HG03066 (cell line): ENCODE data around the gene AP5Z1.

ENCODE experiments used
- ATAC-seq: cut with Tn5 transposase; IDR thresholded peaks from one replicate; pipeline ENCODE4 v1.9.1; 2021; ENCODE audit warnings: low read depth; ENCODE audit not compliant: unreplicated experiment

AP5Z1 gene

GRCh38 chr7:4775250-4775847 lies at the start of gene AP5Z1:
Gene AP5Z1, plus strand, starts transcription at chr7:4775623. Its CDS starts 93 bp downstream, at chr7:4775716.
- peak; percentile 83 for ATAC-seq

GRCh38 chr7:4725850-4726450 lies 49.5 kb upstream of the AP5Z1 start:
- no peak for ATAC-seq

GRCh38 chr7:4726566-4726965 lies 48.9 kb upstream of the AP5Z1 start:
- no peak for ATAC-seq

GRCh38 chr7:4727914-4728705 lies 47.3 kb upstream of the AP5Z1 start:
- ATAC-seq = no peak

- ATAC-seq = no peak
Observed at GRCh38 chr7:4729266-4729665, 46.2 kb upstream of the AP5Z1 start.

GRCh38 chr7:4730276-4730675 lies 45.1 kb upstream of the AP5Z1 start:
- ATAC-seq = no peak

GRCh38 chr7:4730971-4731370 lies 44.5 kb upstream of the AP5Z1 start:
- no peak for ATAC-seq

- no peak for ATAC-seq
Observed at GRCh38 chr7:4731803-4732202, 43.6 kb upstream of the AP5Z1 start.

GRCh38 chr7:4733936-4734528 lies 41.4 kb upstream of the AP5Z1 start:
- no peak for ATAC-seq

GRCh38 chr7:4734587-4735345 lies 40.7 kb upstream of the AP5Z1 start:
- no peak for ATAC-seq

- ATAC-seq = no peak
Observed at GRCh38 chr7:4737300-4737699, 38.1 kb upstream of the AP5Z1 start.

GRCh38 chr7:4738711-4739527 lies 36.5 kb upstream of the AP5Z1 start:
- ATAC-seq = no peak

GRCh38 chr7:4739528-4739992 lies 35.9 kb upstream of the AP5Z1 start:
- no peak for ATAC-seq

GRCh38 chr7:4740796-4741195 lies 34.6 kb upstream of the AP5Z1 start:
- ATAC-seq = no peak

- no peak for ATAC-seq
Observed at GRCh38 chr7:4742051-4742573, 33.3 kb upstream of the AP5Z1 start.

- ATAC-seq = no peak
Observed at GRCh38 chr7:4742852-4743251, 32.6 kb upstream of the AP5Z1 start.

- ATAC-seq = peak; percentile 84
Observed at GRCh38 chr7:4744391-4745264, 30.8 kb upstream of the AP5Z1 start.

GRCh38 chr7:4745265-4745919 lies 30.0 kb upstream of the AP5Z1 start:
- ATAC-seq = peak; percentile 22
